HG03159 (cell line): ENCODE measurements around the gene SELENOF.
A peak's percentile ranks its signal among the peaks of the same experiment; 100 is the strongest.

Experiments
- ATAC-seq: cut with Tn5 transposase; IDR thresholded peaks from one replicate; pipeline ENCODE4 v1.9.1; 2021; ENCODE audit warnings: mild to moderate bottlenecking, moderate library complexity; ENCODE audit not compliant: unreplicated experiment

The SELENOF gene

DNA sequence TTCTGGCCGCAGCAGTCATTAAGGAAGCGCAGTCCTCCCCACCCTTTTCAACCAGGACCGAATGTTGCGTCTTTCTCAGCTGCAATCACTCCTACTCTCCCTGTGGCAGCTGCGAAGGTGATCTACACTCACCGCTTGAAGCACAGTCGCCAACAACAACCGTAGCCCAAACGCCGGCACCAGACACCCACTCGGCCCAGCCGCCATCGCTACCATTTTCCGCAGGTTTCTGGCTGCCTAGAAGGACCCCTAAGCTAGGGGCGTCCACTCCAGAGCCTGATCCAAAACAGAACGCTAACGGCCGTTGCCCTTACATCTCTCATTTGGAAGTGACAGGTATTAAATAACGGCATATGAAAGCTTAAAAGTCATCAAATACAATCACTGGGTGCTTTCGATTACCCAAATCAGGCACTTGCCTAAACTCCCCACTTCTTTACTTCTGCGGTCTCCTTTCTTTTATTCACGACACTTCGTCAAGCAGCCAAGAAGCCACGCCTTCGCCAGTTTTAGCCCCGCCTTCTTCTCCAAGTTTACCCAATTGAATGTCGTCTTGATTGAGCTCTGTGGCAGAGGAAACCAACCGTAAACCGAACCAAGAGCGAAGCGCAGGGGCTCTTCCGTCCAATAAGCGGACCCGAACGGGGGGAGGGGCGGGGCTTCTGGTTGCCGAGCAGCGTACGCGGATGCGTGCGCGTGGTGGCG lies at the start of gene SELENOF:
Gene SELENOF (minus strand): TSS at position 231 of the 705 bp plus-strand sequence. CDS start 15 bp downstream, at position 216.
- peak; percentile 83 for ATAC-seq

DNA sequence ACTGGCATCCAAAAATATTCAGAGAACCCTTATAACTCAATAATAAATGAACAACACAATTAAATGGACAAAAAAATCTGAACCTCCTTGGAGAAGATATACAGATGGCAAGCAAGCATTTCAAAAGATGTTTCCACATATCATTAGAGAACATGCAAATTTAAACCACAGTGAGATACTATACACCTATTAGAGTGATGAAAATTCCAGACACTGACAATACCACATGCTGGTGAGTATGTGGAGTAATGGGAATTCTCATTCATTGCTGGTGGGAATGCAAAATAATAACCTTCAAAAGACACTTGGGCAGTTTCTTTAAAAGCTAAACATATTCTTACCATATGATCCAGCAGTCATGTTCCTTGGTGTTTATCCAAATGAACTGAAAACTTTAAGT lies 46.6 kb upstream of the SELENOF start:
- ATAC-seq, result no peak

DNA sequence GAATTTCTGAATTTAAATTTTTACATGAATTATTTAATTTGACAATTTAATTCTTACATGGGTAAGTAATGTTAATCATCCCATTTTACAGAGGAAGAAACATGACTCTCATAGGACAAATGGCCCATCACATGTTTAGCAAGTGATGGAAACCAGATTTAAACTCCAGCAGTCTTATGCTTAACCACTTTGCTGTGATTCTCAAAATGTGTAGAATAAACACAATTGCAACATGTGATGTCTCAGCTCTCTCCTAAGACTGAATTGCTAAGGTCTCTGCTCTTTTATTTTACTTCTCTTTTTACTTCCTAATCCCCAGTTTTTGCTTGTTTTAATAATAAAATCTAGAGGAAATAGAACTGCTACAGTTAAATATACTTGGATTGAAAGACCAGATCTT lies 43.3 kb upstream of the SELENOF start:
- no peak for ATAC-seq

DNA sequence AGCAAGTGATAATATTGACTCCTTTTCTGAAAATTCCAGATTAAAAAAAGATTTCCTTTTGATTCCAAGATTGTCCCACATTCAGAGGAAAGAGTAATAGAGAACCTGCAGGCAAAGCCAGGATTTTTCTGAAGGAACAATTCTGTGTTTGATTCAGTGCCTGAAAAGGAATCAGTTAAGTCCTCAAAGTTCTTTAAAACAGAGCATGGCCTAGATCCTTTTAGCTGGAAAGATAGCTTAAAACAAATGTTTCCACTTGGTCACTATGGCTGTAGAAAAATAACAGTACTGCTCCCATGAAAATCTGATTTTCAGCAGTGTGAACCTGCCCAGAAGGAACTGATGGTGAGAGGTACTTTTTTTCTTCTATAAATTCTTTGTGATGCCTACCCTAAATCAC lies 42.3 kb upstream of the SELENOF start:
- no peak for ATAC-seq

DNA sequence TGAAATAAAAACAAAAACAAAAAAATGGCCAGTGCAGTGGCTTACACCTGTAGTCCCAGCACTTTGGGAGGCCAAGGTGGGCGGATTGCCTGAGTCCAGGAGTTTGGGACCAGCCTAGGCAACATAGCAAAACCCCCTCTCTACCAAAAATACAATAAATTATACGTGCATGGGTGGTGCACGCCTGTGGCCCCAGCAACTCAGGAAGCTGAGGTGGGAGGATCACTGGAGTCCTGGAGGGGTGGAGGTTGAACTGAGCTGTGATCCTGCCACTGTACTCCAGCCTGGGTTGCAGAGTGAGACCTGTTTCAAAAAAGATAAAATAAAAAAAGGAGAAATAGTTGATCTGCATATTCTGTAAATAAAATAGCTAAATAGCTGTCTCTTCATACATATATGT lies 41.8 kb upstream of the SELENOF start:
- no peak for ATAC-seq

DNA sequence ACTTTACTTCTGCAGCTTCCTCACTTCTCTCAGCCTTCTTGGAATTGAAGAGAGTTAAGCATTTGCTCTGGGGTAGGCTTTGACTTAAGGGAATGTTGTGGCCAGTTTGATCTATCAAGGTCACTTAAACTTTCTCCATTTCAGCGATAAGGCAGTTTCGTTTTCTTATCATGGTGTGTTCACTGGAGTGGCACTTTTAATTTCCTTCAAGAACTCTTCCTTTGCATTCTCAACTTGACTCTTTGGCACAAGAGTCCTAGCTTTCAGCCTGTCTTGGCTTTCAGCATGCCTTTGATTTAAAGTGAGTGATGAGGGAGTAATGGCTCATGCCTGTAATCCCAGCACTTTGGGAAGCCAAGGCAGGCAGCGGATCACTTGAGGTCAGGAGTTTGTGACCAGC lies 39.2 kb upstream of the SELENOF start:
- no peak for ATAC-seq

DNA sequence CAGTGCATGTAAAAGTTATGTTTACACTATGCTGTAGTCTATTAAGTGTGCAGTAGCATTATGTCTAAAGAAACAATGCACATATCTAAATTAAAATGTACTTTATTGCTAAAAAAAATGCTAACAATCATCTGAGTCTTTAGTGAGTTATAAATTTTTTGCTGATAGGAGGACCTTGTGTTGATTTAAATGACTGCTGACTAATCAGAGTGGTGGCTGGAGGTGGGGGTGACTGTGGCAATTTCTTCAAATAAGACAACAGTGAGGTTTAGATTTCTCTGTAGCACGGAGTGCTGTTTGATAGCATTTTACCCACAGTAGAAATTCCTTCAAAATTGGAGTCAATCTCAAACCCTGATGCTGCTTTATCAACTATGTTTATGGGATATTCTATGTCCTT lies 37.5 kb upstream of the SELENOF start:
- ATAC-seq, result no peak

DNA sequence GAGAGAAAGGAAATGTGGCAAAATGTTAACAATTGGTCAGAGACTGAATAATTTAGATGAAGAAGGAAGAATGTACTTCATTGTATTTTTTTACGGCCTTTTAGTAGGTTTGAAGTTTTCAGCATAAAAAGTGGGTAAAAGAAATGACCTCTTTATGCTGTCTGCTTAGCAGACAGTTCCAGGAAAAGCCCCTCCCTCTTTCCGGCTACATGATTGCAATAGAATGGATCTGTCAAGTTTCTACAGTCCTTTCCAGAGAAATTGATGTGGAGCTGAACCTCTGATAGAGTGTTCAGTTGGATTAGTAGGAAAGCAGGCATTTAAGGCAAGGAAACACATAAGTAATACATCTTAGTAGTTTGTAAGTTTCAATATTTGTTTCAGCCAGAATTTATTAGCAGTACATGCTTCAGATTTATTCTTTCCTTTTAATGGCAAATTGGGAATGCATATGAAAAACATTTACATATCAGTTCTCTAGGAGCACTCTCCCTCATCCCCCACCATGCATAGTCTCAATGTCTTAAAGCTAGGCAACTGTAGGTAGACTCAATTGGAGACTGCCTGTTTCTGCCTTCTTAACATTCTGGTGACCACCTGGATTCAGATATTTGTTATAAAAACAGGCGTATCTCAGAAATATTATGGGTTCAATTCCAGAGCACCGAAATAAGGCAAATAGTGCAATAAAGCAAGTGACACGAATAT lies 36.9 kb upstream of the SELENOF start:
- no peak for ATAC-seq

DNA sequence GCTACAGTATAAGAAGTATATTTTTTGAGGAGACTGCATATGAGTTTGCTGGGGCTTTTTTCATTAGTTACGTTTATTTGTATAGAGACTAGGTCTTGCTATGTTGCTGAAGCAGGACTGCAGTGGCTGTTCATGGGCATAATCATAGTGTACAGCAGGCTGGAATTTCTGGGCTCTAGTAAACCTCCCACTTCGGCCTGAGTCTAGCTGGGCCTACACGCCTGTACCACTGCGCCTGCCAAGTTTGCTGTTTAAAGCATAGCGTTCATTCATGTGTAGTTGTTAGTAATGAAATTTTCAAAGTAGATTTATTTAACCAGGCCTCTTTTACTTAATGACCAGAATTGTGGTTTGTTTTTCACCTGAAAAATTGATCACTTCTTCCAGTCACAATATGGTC lies 34.3 kb upstream of the SELENOF start:
- no peak for ATAC-seq

DNA sequence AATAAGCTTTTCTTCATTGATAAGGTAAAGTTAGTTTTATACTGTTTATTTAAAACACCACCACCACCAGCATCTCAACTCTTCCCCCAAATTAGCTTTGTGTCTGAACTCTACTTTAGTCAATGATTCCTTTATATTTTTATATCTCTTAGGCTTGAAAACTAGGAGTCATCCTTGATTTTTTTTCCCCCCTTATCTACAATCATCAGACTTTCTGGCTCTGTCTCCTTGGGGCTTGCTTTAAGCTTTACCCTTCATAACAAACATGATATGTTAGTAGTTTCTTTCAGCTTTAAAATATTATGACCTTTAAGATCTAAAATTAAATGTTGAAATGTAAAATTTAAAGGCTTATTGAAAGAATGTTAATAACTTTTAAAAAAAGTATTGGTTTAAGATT lies 28.8 kb upstream of the SELENOF start:
- ATAC-seq, result no peak

DNA sequence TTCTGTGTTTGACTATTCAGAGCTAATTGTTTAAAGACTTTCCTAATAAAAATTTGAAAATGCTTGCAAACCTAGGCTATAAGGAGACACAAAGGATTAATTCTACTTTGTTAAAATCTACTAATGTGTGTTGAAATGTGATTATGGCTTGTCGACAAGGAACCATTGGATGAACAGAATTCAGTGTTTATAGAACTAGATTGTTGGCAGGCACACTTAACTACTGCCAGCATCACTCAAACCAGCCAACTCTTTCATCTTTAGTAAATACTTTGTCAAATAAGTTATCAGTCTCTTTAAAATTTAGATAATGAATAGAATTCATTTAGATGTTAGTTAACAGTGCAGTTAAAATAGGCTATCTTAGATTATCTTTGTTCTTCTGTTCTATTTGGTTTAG lies 28.1 kb upstream of the SELENOF start:
- no peak for ATAC-seq

DNA sequence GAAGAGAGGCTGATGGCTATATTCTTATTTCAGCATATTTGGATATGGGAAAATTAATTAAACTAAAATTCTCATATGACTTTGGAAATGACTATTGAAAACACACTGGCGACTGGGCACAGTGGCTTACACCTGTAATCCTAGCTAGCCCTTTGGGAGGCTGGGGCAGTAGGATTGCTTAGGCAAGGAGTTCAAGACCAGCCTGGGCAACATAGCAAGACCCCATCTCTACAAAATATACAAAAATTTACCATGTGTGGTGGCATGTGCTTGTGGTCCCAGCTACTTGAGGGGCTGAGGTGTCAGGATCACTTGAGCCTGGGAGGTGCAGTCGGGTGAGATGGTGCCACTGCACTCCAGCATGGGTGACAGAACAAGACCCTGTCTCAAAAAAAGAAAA lies 26.7 kb upstream of the SELENOF start:
- no peak for ATAC-seq

DNA sequence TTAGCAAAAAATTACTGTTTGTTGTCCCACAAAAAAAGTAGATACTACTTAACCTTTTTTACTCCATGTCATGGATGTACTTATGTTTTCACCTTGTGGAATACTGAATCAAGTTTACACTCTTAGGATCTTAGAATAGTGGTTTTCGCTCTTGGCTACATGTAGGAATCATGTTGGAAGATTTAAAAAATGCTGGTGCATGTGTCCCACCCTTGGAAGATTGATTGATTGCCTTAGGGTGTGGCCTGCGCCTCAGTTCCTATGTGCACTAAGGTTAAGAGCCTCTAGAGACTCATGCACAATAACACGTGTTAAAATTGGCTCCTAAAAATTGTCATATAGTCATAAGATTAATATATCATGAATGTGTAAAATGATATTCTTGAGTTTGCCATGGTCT lies 25.5 kb upstream of the SELENOF start:
- ATAC-seq, result no peak

DNA sequence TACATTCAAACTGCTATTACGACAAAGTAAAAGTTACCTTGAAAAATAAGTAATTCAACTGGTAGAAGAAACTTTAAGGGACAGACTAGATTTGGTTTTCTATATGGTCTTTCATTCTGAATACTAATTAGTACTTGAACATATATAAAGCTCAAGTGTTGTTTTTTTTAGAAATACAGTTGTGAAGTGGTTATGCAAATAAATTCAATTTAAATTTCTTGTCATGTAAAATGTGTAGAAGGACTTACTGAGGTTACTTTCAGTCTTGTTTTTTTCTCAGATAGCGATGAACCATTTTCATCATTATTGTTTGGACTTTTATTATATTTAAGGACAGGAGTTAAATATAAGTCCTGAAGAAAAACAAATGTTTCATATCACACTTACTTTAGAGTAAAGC lies 24.9 kb upstream of the SELENOF start:
- ATAC-seq, result no peak

DNA sequence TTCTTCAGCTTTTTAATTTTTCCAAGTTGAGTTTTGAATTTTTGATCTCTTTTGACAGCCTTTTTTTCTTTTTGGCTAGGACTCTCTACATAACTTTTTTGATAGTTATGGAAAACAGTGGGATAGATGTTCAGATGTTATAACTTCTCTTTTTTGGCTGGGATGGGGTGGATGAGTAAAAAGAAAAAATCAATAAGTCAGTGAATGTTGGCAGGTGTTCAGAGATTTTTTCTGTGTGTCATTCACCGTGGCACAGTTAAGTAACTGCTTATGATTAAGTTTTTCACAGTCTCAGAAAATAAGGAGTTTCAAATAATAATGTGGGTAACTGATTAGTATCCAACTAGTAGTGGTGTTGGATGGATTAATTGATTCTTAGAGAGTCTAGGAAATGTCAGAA lies 24.5 kb upstream of the SELENOF start:
- no peak for ATAC-seq

DNA sequence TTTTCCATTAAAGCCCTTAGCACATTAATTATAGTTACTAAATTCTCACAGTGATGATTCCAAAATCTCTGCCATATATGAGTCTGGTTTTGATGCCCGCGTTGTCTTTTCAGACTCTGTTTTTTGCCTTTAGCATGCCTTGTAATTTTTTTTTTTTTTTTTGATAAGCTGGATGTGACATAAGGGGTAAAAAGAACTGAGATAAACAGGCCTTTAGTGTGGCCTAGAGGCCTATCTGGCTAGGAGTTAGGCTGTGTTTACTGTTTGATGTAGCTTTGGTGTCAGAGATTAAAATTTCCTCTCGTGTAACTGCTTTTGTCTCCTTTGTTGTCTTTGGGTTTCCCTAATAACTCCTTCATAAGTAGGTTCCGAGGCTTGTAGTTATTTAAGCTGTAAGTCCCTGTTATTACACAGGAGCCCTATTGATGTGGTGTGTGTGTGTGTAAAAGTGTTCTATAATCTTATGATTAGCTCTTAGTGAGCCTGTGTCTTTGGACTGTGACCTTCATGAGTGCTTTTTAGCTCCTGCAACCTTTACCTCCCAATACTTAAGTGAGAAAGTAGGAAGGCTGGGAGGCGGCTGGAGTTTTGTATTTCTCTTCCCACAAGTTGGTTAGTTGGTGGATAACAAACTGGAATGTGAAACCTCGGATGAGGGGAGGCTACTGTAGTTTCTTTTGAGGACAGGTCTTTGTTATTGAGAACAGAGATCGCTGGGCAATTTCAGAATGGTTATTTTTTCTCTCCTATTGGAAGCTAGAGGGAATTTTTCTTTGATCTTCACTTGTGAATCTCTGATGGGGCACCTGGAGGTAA lies 19.8 kb upstream of the SELENOF start:
- ATAC-seq, result no peak

DNA sequence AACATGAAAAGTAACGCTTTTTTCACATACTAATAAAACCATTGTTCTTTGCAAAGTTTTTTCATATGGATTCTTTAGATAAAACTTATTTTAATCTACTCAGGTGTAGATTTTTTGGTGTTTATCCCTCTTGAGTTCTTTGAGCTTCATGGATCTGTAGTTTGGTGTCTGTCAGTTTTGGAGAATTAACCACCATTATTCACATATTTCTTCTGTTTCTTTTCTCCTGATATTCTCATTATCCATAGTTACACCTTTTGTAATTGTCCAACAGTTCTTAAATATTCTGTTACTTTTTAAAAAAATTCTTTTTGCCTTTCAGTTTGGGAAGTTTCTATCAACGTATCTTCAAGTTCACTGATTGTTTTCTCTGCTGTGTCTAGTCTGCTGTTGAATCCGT lies 19.1 kb upstream of the SELENOF start:
- ATAC-seq, result no peak

DNA sequence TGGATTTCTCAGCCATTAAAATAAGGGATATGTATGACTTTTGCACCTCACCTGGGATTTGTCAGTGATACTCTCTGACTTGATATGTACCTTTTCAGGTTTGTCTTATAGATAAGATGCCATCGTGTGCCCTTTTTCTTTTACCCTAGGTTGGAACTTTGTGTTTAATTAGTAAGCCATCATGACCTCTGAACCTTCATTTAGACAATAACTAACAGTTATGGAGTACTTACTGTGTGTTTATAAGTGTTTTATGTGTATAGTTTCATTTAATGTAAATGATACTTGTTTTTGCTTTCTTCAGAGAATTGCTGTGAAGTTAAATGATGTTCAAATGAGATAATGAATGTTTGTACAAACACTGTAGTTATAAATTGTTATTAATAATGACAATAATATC lies 14.9 kb upstream of the SELENOF start:
- ATAC-seq, result no peak

DNA sequence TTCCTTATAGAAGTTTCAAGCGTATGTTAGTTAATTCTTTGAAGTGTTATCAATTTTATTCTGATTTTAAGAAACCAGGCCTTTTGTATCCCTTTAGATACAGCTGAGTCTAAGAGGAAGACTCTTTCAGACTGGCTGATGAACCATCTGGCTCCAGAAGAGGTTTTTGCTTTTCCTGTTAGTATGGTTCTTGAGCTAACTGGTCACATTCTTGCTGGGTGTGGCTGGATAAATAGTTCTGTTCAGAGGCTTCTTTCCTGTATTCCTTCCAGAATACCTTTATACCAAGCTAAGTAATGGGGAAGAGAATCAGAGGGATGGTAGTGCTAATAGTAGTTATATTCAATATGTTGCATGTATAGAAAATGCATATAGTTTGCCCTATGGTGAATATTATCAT lies 13.0 kb upstream of the SELENOF start:
- no peak for ATAC-seq

DNA sequence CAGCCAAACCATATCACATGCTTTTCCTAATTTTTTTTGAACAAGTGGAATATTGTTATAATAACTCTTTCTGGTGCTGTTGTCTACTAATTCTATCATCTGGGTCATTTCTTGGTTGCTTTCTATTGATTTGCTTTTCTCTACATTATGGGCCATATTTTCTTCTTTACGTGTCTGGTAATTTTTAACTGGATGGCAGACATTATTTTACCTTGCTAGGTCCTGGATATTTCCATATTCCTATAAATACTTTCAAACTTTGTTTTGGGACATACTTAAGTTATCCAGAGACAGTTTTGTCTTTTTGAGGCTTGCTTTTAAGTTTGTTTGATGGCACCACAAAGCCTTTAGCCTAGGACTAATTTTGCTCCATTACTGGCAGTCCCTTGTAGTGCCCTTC lies 11.8 kb upstream of the SELENOF start:
- ATAC-seq, result no peak

DNA sequence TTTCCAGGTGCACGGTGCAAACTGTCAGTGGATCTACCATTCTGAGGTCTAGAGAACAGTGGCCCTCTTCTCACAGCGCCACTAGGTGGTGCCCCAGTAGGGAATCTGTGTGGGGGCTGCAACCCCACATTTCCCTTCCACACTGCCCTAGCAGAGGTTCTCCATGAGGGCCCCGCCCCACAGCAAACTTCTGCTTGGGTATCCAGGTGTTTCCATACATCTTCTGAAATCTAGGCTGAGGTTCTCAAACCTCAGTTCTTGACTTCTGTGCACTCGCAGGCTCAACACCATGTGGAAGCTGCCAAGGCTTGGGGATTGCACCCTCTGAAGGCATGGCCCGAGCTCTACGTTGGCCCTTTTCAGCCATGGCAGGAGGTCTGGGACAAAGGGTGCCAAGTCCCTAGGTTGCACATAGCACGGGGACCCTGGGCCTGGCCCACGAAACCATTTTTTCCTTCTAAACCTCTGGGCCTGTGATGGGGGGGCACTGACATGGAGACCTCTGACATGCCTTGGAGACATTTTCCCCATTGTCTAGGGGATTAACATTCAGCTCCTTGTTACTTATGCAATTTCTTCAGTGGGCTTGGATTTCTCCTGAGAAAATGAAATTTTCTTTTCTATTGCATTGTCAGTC lies 10.5 kb upstream of the SELENOF start:
- ATAC-seq, result no peak
